Activated CD8-positive, alpha-beta T cell treated with anti-CD3 and anti-CD28 coated beads, Interleukin-2, amount 10 ng/mL, durations not matched to agents 7 days and 5 days (primary cell): ENCODE results near the gene MRPL14. TPM values are rescaled to one million over a fixed set of nuclear protein-coding genes. Genes with fewer than 3 reads are reported as not detected.

ENCODE experiments used
- ATAC-seq: fragments of 150-1000 bp; cut with Tn5 transposase; one replicate; pipeline ENCODE4 v1.10.0; 2021; ENCODE audit warnings: moderate library complexity
- CTCF ChIA-PET: fragments of 350-600 bp; sonication (Branson Sonifier 250); formaldehyde crosslinking; loops from one replicate; lab custom pipeline; 2021; ENCODE audit warnings: antibody characterized with exemption; lab: Charles Lee
- POLR2A ChIA-PET: fragments of 350-600 bp; sonication (Branson Sonifier 250); formaldehyde crosslinking; loops from one replicate; lab custom pipeline; 2021; ENCODE audit warnings: antibody characterized with exemption; lab: Charles Lee
- DNase-seq: peaks from one replicate; pipeline ENCODE4 v3.0.0-alpha.2; 2020
- H3K27ac Mint-ChIP-seq: one replicate; pipeline ENCODE4 v1.8.0; 2021; ENCODE audit warnings: mild to moderate bottlenecking, mixed read lengths
- H3K27me3 Mint-ChIP-seq: one replicate; pipeline ENCODE4 v1.8.0; 2021; ENCODE audit warnings: low read depth, mixed read lengths
- H3K36me3 Mint-ChIP-seq: one replicate; pipeline ENCODE4 v1.8.0; 2021; ENCODE audit warnings: low read depth, mixed read lengths
- H3K4me1 Mint-ChIP-seq: one replicate; pipeline ENCODE4 v1.8.0; 2021; ENCODE audit warnings: low read depth, mixed read lengths
- H3K4me3 Mint-ChIP-seq: one replicate; pipeline ENCODE4 v1.8.0; 2021; ENCODE audit warnings: mild to moderate bottlenecking, mixed read lengths
- H3K9me3 Mint-ChIP-seq: one replicate; pipeline ENCODE4 v1.8.0; 2022; ENCODE audit warnings: mixed read lengths; ENCODE audit not compliant: insufficient read depth
- total RNA-seq, 2 experiments: library from RNA; stranded (reverse); gene quantifications; one replicate each; pipeline ENCODE4 v1.2.3, GENCODE V29; 2021

MRPL14 gene
- total RNA-seq, 2 experiments from 2014 or later, result 57.3 to 60.9 TPM

- ATAC-seq, result no peak
- no peak overlapping the region for H3K27ac Mint-ChIP-seq
- DNase-seq, result no peak
- peaks cover 2% of the 10 kb centered on the region for H3K4me1 Mint-ChIP-seq
- H3K9me3 Mint-ChIP-seq, result no peaks in the 10 kb centered on the region
- CTCF ChIA-PET, result no interaction called here
- H3K27me3 Mint-ChIP-seq, result peaks cover 2% of the 10 kb centered on the region
- H3K36me3 Mint-ChIP-seq, result peaks cover 5% of the 10 kb centered on the region
- H3K4me3 Mint-ChIP-seq, result no peak overlapping the region
- POLR2A ChIA-PET, result no interaction called here
Measured at GRCh38 chr6:44135173-44135758, 8.0 kb upstream of the MRPL14 start.

- Mint-ChIP-seq H3K4me1 (peaks cover 8% of the 10 kb centered on the region), H3K4me3 (no peak overlapping the region), H3K36me3 (peaks cover 2% of the 10 kb centered on the region), H3K9me3 (no peaks in the 10 kb centered on the region), H3K27ac (no peak overlapping the region), H3K27me3 (peaks cover 2% of the 10 kb centered on the region)
- DNase-seq (no peak), ATAC-seq (no peak)
- CTCF ChIA-PET, result no interaction called here
- POLR2A ChIA-PET, result no interaction called here
Measured at GRCh38 chr6:44133981-44134711, 6.9 kb upstream of the MRPL14 start.

- no peaks in the 10 kb centered on the region for H3K9me3 Mint-ChIP-seq
- POLR2A ChIA-PET, result no interaction called here
- no peak for ATAC-seq
Measured at GRCh38 chr6:44133003-44133931, 6.0 kb upstream of the MRPL14 start.

GRCh38 chr6:44132476-44132875 lies 5.2 kb upstream of the MRPL14 start:
- ATAC-seq, result no peak
- Mint-ChIP-seq H3K27me3 (peaks cover 2% of the 10 kb centered on the region), H3K4me1 (peaks cover 16% of the 10 kb centered on the region), H3K27ac (no peak overlapping the region), H3K4me3 (no peak overlapping the region), H3K36me3 (no peaks in the 10 kb centered on the region), H3K9me3 (no peaks in the 10 kb centered on the region)
- ChIA-PET POLR2A (no interaction called here), CTCF (interaction anchor here (0.7 to 2.6 kb wide), 8 partner anchors 10 to 113 kb away, joined by 3 to 10 read pairs (median 3); no protein-coding TSS in a partner anchor)
- DNase-seq, result no peak

More at GRCh38 chr6:44133003-44133931, 6.0 kb upstream of the MRPL14 start:
- Mint-ChIP-seq H3K4me3 (no peak overlapping the region), H3K4me1 (peaks cover 14% of the 10 kb centered on the region), H3K27me3 (peaks cover 2% of the 10 kb centered on the region), H3K36me3 (no peaks in the 10 kb centered on the region), H3K27ac (no peak overlapping the region)
- CTCF ChIA-PET, result interaction anchor here (0.7 to 2.6 kb wide), 4 partner anchors 17 to 112 kb away, joined by 3 to 10 read pairs (median 4); no protein-coding TSS in a partner anchor
- DNase-seq, result no peak

GRCh38 chr6:44131892-44132291 lies 4.6 kb upstream of the MRPL14 start:
- peaks cover 2% of the 10 kb centered on the region for H3K27me3 Mint-ChIP-seq
- no peak for DNase-seq
- no peak for ATAC-seq

GRCh38 chr6:44129841-44130322 lies 2.6 kb upstream of the MRPL14 start:
- Mint-ChIP-seq H3K9me3 (no peaks in the 10 kb centered on the region), H3K27me3 (peaks cover 2% of the 10 kb centered on the region), H3K27ac (no peak overlapping the region), H3K36me3 (peaks cover 14% of the 10 kb centered on the region), H3K4me1 (peaks cover 33% of the 10 kb centered on the region), H3K4me3 (no peak overlapping the region)
- CTCF ChIA-PET, result interaction anchor here (0.7 to 1.3 kb wide), 4 partner anchors 13 to 43 kb away, joined by 3 to 4 read pairs (median 4); no protein-coding TSS in a partner anchor
- ATAC-seq, result no peak
- POLR2A ChIA-PET, result no interaction called here
- no peak for DNase-seq

More at GRCh38 chr6:44131892-44132291, 4.6 kb upstream of the MRPL14 start:
- no peaks in the 10 kb centered on the region for H3K36me3 Mint-ChIP-seq
- ChIA-PET CTCF (interaction anchor here (1.0 to 2.6 kb wide), 7 partner anchors 10 to 37 kb away, joined by 3 to 10 read pairs (median 3); no protein-coding TSS in a partner anchor), POLR2A (no interaction called here)
- no peak overlapping the region for H3K4me3 Mint-ChIP-seq
- no peaks in the 10 kb centered on the region for H3K9me3 Mint-ChIP-seq
- no peak overlapping the region for H3K27ac Mint-ChIP-seq
- H3K4me1 Mint-ChIP-seq, result peaks cover 16% of the 10 kb centered on the region

- Mint-ChIP-seq H3K9me3 (no peaks in the 10 kb centered on the region), H3K27me3 (peaks cover 2% of the 10 kb centered on the region), H3K36me3 (peaks cover 26% of the 10 kb centered on the region), H3K27ac (no peak overlapping the region), H3K4me1 (peaks cover 47% of the 10 kb centered on the region), H3K4me3 (peak overlapping the region; percentile 72)
- DNase-seq, result peak; percentile 33
- ChIA-PET POLR2A (interaction anchor here (0.7 to 1.0 kb wide), 2 partner anchors 118 to 120 kb away, joined by 3 to 4 read pairs; partner anchors contain the start of gene HSP90AB1), CTCF (interaction anchor here (0.7 to 1.0 kb wide), 3 partner anchors 17 to 96 kb away, joined by 3 read pairs; no protein-coding TSS in a partner anchor)
- no peak for ATAC-seq
Measured at GRCh38 chr6:44128020-44128917, 1.0 kb upstream of the MRPL14 start.

GRCh38 chr6:44126320-44127149 lies 717 bp downstream of the MRPL14 start:
- H3K4me3 Mint-ChIP-seq, result peak overlapping the region; percentile 91
- peaks cover 26% of the 10 kb centered on the region for H3K36me3 Mint-ChIP-seq
- H3K27ac Mint-ChIP-seq, result peak overlapping the region; percentile 90
- H3K9me3 Mint-ChIP-seq, result no peaks in the 10 kb centered on the region
- ChIA-PET POLR2A (no interaction called here), CTCF (no interaction called here)
- H3K4me1 Mint-ChIP-seq, result peaks cover 63% of the 10 kb centered on the region
- ATAC-seq, result peak; percentile 47
- H3K27me3 Mint-ChIP-seq, result no peaks in the 10 kb centered on the region
- peak; percentile 71 for DNase-seq

- CTCF ChIA-PET, result interaction anchor here (0.7 to 1.1 kb wide), 2 partner anchors 10 to 24 kb away, joined by 3 to 6 read pairs; no protein-coding TSS in a partner anchor
- H3K36me3 Mint-ChIP-seq, result peaks cover 30% of the 10 kb centered on the region
Measured at GRCh38 chr6:44123544-44123943, 3.7 kb downstream of the MRPL14 start.

More at GRCh38 chr6:44123544-44123943, 3.7 kb downstream of the MRPL14 start:
- ATAC-seq, result no peak
- Mint-ChIP-seq H3K4me3 (peak overlapping the region; percentile 50), H3K27ac (peak overlapping the region; percentile 72), H3K27me3 (no peaks in the 10 kb centered on the region), H3K4me1 (peaks cover 75% of the 10 kb centered on the region), H3K9me3 (no peaks in the 10 kb centered on the region)
- POLR2A ChIA-PET, result interaction anchor here (1.2 to 1.5 kb wide), 2 partner anchors 20 to 123 kb away, joined by 3 to 5 read pairs; partner anchors contain the start of gene HSP90AB1
- no peak for DNase-seq
